Measurements from ENCODE around the gene BSN.

GRCh38 chr3:49593041-49593440 is 38.8 kb downstream of the BSN start:
- no peak for TF ChIP-seq EZH2 (IDR thresholded peaks at IDR 0.05; ENCODE audit: insufficient read depth, poor library complexity, severe bottlenecking)
- no peak for TF ChIP-seq EZH2phosphoT487 (IDR thresholded peaks at IDR 0.05; ENCODE audit: insufficient read depth, low read depth)
